MCF 10A (cell line): ENCODE data around the gene TTLL9. TPM values are rescaled to one million over a fixed set of nuclear protein-coding genes. Genes with fewer than 3 reads are reported as not detected.

Source experiments
- BruUV-seq: library from RNA; stranded (reverse); fragments of 400-500 nt; replicated peaks from 2 replicates; lab custom pipeline; 2021; lab: Mats Ljungman, UMichigan
- CTCF ChIA-PET: fragments of 300-600 bp; sonication (Branson Sonifier 250); formaldehyde crosslinking; extraction: SDS; loops from one replicate; lab custom pipeline; 2021; ENCODE audit warnings: antibody characterized with exemption, inconsistent platforms; lab: Yijun Ruan, JAX
- POLR2A ChIA-PET: fragments of 300-600, 350-650 bp; sonication (Branson Sonifier 250); formaldehyde crosslinking; extraction: SDS; loops from one replicate; lab custom pipeline; 2020; ENCODE audit warnings: antibody characterized with exemption, inconsistent platforms; lab: Yijun Ruan, JAX
- DNase-seq: peaks from one replicate; pipeline ENCODE4 v3.0.0-alpha.2; 2018; ENCODE audit not compliant: unreplicated experiment
- H3K27ac Mint-ChIP-seq: one replicate; pipeline ENCODE4 v1.8.0; 2022; ENCODE audit warnings: mild to moderate bottlenecking, low read depth, mixed read lengths; ENCODE audit not compliant: unreplicated experiment
- H3K27me3 Mint-ChIP-seq: one replicate; pipeline ENCODE4 v1.8.0; 2022; ENCODE audit warnings: mixed read lengths; ENCODE audit not compliant: insufficient read depth, unreplicated experiment
- H3K36me3 Mint-ChIP-seq: one replicate; pipeline ENCODE4 v1.8.0; 2022; ENCODE audit warnings: mild to moderate bottlenecking, moderate library complexity, mixed read lengths; ENCODE audit not compliant: insufficient read depth, unreplicated experiment
- H3K4me1 Mint-ChIP-seq: one replicate; pipeline ENCODE4 v1.8.0; 2022; ENCODE audit warnings: mixed read lengths; ENCODE audit not compliant: insufficient read depth, unreplicated experiment
- H3K4me3 Mint-ChIP-seq: one replicate; pipeline ENCODE4 v1.8.0; 2022; ENCODE audit warnings: mild to moderate bottlenecking, moderate library complexity, mixed read lengths; ENCODE audit not compliant: unreplicated experiment
- H3K9me3 Mint-ChIP-seq: one replicate; pipeline ENCODE4 v1.8.0; 2022; ENCODE audit warnings: mixed read lengths; ENCODE audit not compliant: unreplicated experiment
- CTCF ChIP-seq: fragments of 200-600 bp; IDR thresholded peaks from one replicate; pipeline ENCODE4 v1.8.0; 2022; ENCODE audit warnings: antibody characterized with exemption, mild to moderate bottlenecking; ENCODE audit not compliant: unreplicated experiment
- intact Hi-C: fragments of 100-400 bp; cut with micrococcal nuclease; formaldehyde crosslinking; loops from 2 replicates; pipeline ENCODE4 v1.14.1; 2022
- total RNA-seq: library from RNA; stranded (reverse); gene quantifications from 2 replicates; pipeline ENCODE4 v1.2.3, GENCODE V29; 2022

Gene TTLL9
- total RNA-seq, 1 experiment from 2014 or later = 0.19 TPM

- Mint-ChIP-seq H3K36me3 (no peaks in the 10 kb centered on the region), H3K4me3 (peak overlapping the region; percentile 52), H3K27me3 (peaks cover 75% of the 10 kb centered on the region), H3K27ac (no peak overlapping the region), H3K4me1 (peaks cover 7% of the 10 kb centered on the region), H3K9me3 (no peaks in the 10 kb centered on the region)
- TF ChIP-seq CTCF = no peak
- POLR2A ChIA-PET = interaction anchor here (0.6 to 1.0 kb wide), 2 partner anchors 19 to 82 kb away, joined by 3 to 5 read pairs; no protein-coding TSS in a partner anchor
- BruUV-seq = no TSS peak
- CTCF ChIA-PET = interaction anchor here (0.6 to 4.4 kb wide), 14 partner anchors 16 to 244 kb away, joined by 3 to 47 read pairs (median 5); partner anchors contain the start of gene PDRG1
- DNase-seq = no peak
- intact Hi-C loops = no loop called here
Measured at GRCh38 chr20:31870726-31871617, 538 bp downstream of the TTLL9 start.

- CTCF ChIA-PET = interaction anchor here (0.6 to 3.3 kb wide), 13 partner anchors 17 to 650 kb away, joined by 3 to 18 read pairs (median 3); partner anchors contain the start of gene PDRG1
- DNase-seq = no peak
- Mint-ChIP-seq H3K4me3 (no peak overlapping the region), H3K27ac (no peak overlapping the region), H3K9me3 (no peaks in the 10 kb centered on the region), H3K36me3 (no peaks in the 10 kb centered on the region), H3K4me1 (peaks cover 7% of the 10 kb centered on the region), H3K27me3 (peaks cover 75% of the 10 kb centered on the region)
- intact Hi-C loops = no loop called here
- BruUV-seq = no TSS peak
- POLR2A ChIA-PET = interaction anchor here (0.6 kb wide), 1 partner anchor 19 kb away, joined by 3 read pairs; no protein-coding TSS in a partner anchor
- no peak for TF ChIP-seq CTCF
Measured at GRCh38 chr20:31871618-31871954, 1.2 kb downstream of the TTLL9 start.

- H3K4me3 Mint-ChIP-seq = no peak overlapping the region
- H3K4me1 Mint-ChIP-seq = peaks cover 7% of the 10 kb centered on the region
- intact Hi-C loops = no loop called here
- no TSS peak for BruUV-seq
- DNase-seq = no peak
- ChIA-PET CTCF (interaction anchor here (0.6 to 3.3 kb wide), 14 partner anchors 9 to 649 kb away, joined by 3 to 18 read pairs (median 3); partner anchors contain the start of gene PDRG1), POLR2A (interaction anchor here (0.6 kb wide), 1 partner anchor 87 kb away, joined by 3 read pairs; no protein-coding TSS in a partner anchor)
- no peaks in the 10 kb centered on the region for H3K9me3 Mint-ChIP-seq
- peaks cover 68% of the 10 kb centered on the region for H3K27me3 Mint-ChIP-seq
- no peaks in the 10 kb centered on the region for H3K36me3 Mint-ChIP-seq
- H3K27ac Mint-ChIP-seq = no peak overlapping the region
- no peak for TF ChIP-seq CTCF
Measured at GRCh38 chr20:31872406-31872805, 2.0 kb downstream of the TTLL9 start.

GRCh38 chr20:31875671-31876070 is 5.2 kb downstream of the TTLL9 start:
- BruUV-seq = no TSS peak
- no peak overlapping the region for H3K4me3 Mint-ChIP-seq
- peaks cover 46% of the 10 kb centered on the region for H3K27me3 Mint-ChIP-seq
- POLR2A ChIA-PET = no interaction called here
- H3K9me3 Mint-ChIP-seq = no peaks in the 10 kb centered on the region
- H3K27ac Mint-ChIP-seq = no peak overlapping the region
- no peak for DNase-seq
- CTCF ChIA-PET = interaction anchor here (0.7 to 1.0 kb wide), 2 partner anchors 12 to 73 kb away, joined by 3 to 5 read pairs; no protein-coding TSS in a partner anchor
- no peaks in the 10 kb centered on the region for H3K36me3 Mint-ChIP-seq
- intact Hi-C loops = no loop called here
- no peak for TF ChIP-seq CTCF
- H3K4me1 Mint-ChIP-seq = no peaks in the 10 kb centered on the region
